Islet precursor cell (in vitro differentiated cells): ENCODE data around the gene AZIN2.
"Not testable (repeated sequence)": the region's sequence is repeated elsewhere in the genome, so short reads cannot be mapped to it uniquely, and the experiment has no call there.

Experiments used
- DNase-seq: peaks from one replicate; pipeline ENCODE4 v3.0.0-alpha.2; 2018

The AZIN2 gene

GRCh38 chr1:33096363-33097005 lies 15.5 kb downstream of the AZIN2 start:
- no peak for DNase-seq

- no peak for DNase-seq
Observed at GRCh38 chr1:33097137-33097611, 16.2 kb downstream of the AZIN2 start.

GRCh38 chr1:33097762-33098161 lies 16.8 kb downstream of the AZIN2 start:
- no peak for DNase-seq

- DNase-seq: no peak
Observed at GRCh38 chr1:33098371-33098770, 17.4 kb downstream of the AZIN2 start.

GRCh38 chr1:33099290-33100118 lies 18.6 kb downstream of the AZIN2 start:
- peak; percentile 99 for DNase-seq

GRCh38 chr1:33100119-33100415 lies 19.1 kb downstream of the AZIN2 start:
- DNase-seq: not testable (repeated sequence)

GRCh38 chr1:33110477-33110876 lies 29.5 kb downstream of the AZIN2 start:
- no peak for DNase-seq

GRCh38 chr1:33111965-33112364 lies 31.0 kb downstream of the AZIN2 start:
- DNase-seq: no peak

GRCh38 chr1:33117440-33118085 lies 36.6 kb downstream of the AZIN2 start:
- no peak for DNase-seq

- DNase-seq: no peak
Observed at GRCh38 chr1:33118274-33118673, 37.3 kb downstream of the AZIN2 start.

- DNase-seq: no peak
Observed at GRCh38 chr1:33119050-33119449, 38.1 kb downstream of the AZIN2 start.

- no peak for DNase-seq
Observed at GRCh38 chr1:33119532-33120217, 38.7 kb downstream of the AZIN2 start.

GRCh38 chr1:33120436-33121231 lies 39.7 kb downstream of the AZIN2 start:
- DNase-seq: no peak

- no peak for DNase-seq
Observed at GRCh38 chr1:33121728-33122127, 40.8 kb downstream of the AZIN2 start.

- no peak for DNase-seq
Observed at GRCh38 chr1:33122483-33123178, 41.7 kb downstream of the AZIN2 start.

- no peak for DNase-seq
Observed at GRCh38 chr1:33123266-33123665, 42.3 kb downstream of the AZIN2 start.

- not testable (repeated sequence) for DNase-seq
Observed at GRCh38 chr1:33124647-33125046, 43.7 kb downstream of the AZIN2 start.

GRCh38 chr1:33126411-33127000 lies 45.6 kb downstream of the AZIN2 start:
- DNase-seq: no peak

GRCh38 chr1:33127001-33127823 lies 46.3 kb downstream of the AZIN2 start:
- peak; percentile 96 for DNase-seq

- no peak for DNase-seq
Observed at GRCh38 chr1:33128781-33129180, 47.8 kb downstream of the AZIN2 start.

GRCh38 chr1:33130297-33130696 lies 49.3 kb downstream of the AZIN2 start:
- DNase-seq: no peak
